ENCODE measurements around the gene LIPC.
A peak's percentile ranks its signal among the peaks of the same experiment; 100 is the strongest.

LIPC gene

DNA sequence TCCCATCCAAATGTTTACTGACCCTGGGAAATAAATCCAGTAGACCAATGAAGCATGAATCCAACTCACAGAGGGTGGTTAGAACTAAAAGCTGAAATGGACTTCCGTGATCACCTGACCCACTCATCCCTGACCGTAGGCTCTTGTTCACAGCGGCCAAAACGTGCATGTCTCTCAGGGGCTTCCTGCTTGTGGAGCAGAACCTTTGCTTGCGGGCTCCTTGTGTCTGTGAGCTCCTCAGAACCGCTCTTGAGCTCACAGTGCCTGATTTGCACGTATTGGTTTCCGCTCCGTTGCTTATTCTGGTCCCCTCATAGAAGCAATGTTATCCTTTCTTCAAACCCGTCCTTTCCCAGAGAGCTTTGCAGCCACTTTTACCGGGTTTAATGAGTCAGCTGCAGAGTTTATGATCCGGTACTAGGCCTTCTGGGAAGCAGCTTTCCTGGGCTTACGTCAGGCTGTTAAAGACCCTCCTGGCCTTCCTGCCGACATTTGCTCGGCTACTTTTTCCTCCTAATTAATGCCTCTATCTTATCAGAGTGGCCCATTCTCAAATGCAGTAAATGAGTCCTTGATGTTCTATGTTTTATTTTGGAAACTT is 35.4 kb downstream of the LIPC start:
- H3K9me3 ChIP-seq (ENCODE audit: insufficient read depth, low read depth, low read length) = no peaks in the 10 kb centered on the region
- no peaks in the 10 kb centered on the region for H3K27me3 ChIP-seq (ENCODE audit: insufficient read depth, low read length)
- peaks cover 14% of the 10 kb centered on the region; the same call in 1 of the 2 replicates for H3K4me1 ChIP-seq (ENCODE audit: insufficient read depth, low read length)
- 89% methylated on average over 15 of the region's 15 CpGs for WGBS
- H3K9ac ChIP-seq (ENCODE audit: low read depth, low read length) = no peak overlapping the region
- H3K27ac ChIP-seq (ENCODE audit: low read depth, low read length) = no peak overlapping the region
- no peak overlapping the region for H3K4me3 ChIP-seq (ENCODE audit: low read length)
- no peaks in the 10 kb centered on the region for H3K36me3 ChIP-seq (ENCODE audit: insufficient read depth, low read length)

DNA sequence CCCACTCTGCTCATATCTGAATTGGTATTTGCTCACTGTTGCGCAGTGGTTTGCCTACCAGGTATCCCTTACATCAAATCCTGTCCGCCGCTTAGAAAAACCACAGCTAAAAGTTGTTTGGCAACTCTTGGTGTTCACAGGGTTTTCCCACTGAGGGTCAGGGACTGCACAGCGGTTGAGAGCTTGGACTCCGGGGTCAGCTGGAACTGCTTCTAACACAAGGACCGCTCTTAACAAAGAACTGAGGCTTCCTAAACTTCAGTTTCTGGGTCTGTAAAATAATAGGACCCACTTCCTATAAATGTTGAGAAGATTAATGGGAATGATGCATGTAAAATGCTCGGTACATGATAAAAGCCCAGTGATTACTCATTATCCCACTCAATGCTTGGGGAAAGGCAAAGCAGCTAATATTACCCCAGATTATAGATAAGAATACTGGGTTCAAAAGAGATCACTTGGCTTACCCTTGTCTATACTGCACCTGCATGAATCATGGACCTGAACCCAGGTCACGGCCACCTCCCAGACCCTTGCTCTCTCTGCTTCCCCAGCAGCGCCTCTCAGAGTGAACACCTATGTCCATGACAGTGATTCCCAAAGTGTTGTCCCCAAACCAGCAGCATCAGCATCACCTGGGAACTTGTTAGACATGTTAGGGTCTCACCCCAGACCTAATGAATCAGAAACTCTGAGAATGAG is 36.1 kb downstream of the LIPC start:
- Histone ChIP-seq H3K9me3 (ENCODE audit: insufficient read depth, low read depth, low read length) (no peaks in the 10 kb centered on the region), H3K9ac (ENCODE audit: low read depth, low read length) (no peak overlapping the region), H3K4me3 (ENCODE audit: low read length) (no peak overlapping the region), H3K27ac (ENCODE audit: low read depth, low read length) (no peak overlapping the region), H3K27me3 (ENCODE audit: insufficient read depth, low read length) (no peaks in the 10 kb centered on the region), H3K36me3 (ENCODE audit: insufficient read depth, low read length) (no peaks in the 10 kb centered on the region), H3K4me1 (ENCODE audit: insufficient read depth, low read length) (peaks cover 17% of the 10 kb centered on the region; the same call in 1 of the 2 replicates)
- WGBS = 92% methylated on average over 8 of the region's 9 CpGs

DNA sequence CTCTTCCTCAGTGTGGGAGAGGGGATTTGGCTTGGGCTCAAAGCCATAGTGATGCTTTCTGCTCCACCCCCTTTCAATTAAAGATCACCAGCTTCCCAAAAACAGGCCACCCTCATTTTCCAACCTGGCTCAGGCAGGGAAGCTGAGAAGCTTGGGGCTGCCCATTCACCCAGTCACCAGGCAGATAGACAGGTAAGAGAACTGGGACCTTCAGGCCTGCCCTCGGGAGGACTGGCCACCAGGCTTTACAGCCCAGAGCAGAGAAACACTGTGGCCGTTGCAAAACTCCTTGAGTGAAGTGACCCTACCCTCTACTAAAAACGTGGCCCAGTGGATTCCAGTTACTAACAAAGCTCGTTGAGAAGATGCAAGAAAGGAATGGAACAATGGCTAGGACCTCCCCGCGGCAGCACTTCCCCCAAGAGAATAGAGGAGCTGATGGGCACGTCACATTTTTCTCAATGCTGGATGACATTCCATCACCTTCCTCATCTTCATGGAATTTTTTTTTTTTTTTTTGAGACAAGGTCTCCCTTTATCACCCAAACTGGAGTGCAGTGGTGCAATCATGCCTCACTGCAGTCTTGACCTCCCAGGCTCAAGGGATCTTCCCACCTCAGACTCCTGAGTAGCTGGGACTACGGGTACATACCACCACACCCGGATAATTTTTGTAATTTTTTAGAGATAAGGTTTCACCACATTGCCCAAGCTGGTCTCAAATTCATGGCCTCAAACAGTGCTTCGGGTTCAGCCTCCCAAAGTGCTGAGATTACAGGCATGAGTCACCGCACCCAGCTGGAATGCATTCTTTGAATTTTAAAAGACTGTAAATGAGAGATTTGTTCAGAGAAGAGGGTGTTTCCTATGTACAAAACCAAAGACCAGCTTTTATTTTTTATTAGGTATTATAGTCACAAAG is 37.9 kb downstream of the LIPC start:
- 46% methylated on average over 11 of the region's 11 CpGs for WGBS
- H3K27me3 ChIP-seq (ENCODE audit: insufficient read depth, low read length) = no peaks in the 10 kb centered on the region
- no peaks in the 10 kb centered on the region for H3K36me3 ChIP-seq (ENCODE audit: insufficient read depth, low read length)
- H3K9me3 ChIP-seq (ENCODE audit: insufficient read depth, low read depth, low read length) = no peaks in the 10 kb centered on the region
- peak overlapping the region; percentile 79 for H3K27ac ChIP-seq (ENCODE audit: low read depth, low read length)
- H3K9ac ChIP-seq (ENCODE audit: low read depth, low read length) = no peak overlapping the region
- H3K4me1 ChIP-seq (ENCODE audit: insufficient read depth, low read length) = peaks cover 23% of the 10 kb centered on the region; the same call in 1 of the 2 replicates
- no peak overlapping the region for H3K4me3 ChIP-seq (ENCODE audit: low read length)

DNA sequence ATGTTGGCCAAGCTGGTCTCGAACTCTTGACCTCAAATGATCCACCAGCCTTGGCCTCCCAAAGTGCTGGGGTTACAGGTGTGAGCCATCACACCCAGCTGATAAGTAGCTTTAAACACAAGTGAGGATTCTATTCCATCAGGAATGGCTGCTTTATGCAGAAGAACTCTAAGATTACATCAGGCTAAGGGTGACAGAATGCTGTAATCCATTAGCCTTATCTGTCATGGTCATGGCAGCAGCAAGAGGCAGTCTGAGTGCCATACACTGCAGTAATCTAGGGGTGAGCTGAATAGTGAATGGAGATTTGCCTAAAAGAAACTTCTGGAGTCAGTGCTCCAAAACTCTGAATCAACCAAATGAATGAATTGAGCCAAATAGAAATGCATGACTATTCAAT is 39.6 kb downstream of the LIPC start:
- Histone ChIP-seq H3K27ac (ENCODE audit: low read depth, low read length) (no peak overlapping the region), H3K4me3 (ENCODE audit: low read length) (no peak overlapping the region), H3K27me3 (ENCODE audit: insufficient read depth, low read length) (no peaks in the 10 kb centered on the region), H3K36me3 (ENCODE audit: insufficient read depth, low read length) (no peaks in the 10 kb centered on the region), H3K9ac (ENCODE audit: low read depth, low read length) (no peak overlapping the region), H3K9me3 (ENCODE audit: insufficient read depth, low read depth, low read length) (no peaks in the 10 kb centered on the region), H3K4me1 (ENCODE audit: insufficient read depth, low read length) (peaks cover 25% of the 10 kb centered on the region; the same call in 1 of the 2 replicates)
- 91% methylated on average over 1 of the region's 1 CpG for WGBS

DNA sequence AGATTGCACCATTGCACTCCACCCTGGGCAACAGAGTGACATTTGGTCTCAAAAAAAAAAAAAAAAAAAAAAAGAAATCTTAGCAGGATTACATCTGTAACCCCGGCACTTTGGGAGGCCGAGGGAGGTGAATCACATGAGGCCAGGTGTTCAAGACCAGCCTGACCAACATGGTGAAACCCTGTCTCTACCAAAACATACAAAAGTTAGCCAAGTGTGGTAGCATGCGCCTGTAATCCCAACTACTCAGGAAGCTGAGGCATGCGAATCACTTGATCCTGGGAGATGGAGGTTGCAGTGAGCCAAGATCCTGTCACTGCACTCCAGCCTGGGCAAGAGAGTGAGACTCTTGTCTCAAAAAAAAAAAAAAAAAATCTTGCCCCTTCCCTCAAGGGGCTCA is 40.4 kb downstream of the LIPC start:
- H3K27ac ChIP-seq (ENCODE audit: low read depth, low read length) = no peak overlapping the region
- no peaks in the 10 kb centered on the region for H3K36me3 ChIP-seq (ENCODE audit: insufficient read depth, low read length)
- H3K4me3 ChIP-seq (ENCODE audit: low read length) = no peak overlapping the region
- peaks cover 27% of the 10 kb centered on the region; the same call in 1 of the 2 replicates for H3K4me1 ChIP-seq (ENCODE audit: insufficient read depth, low read length)
- WGBS = 85% methylated on average over 4 of the region's 4 CpGs
- no peak overlapping the region for H3K9ac ChIP-seq (ENCODE audit: low read depth, low read length)
- no peaks in the 10 kb centered on the region for H3K9me3 ChIP-seq (ENCODE audit: insufficient read depth, low read depth, low read length)
- no peaks in the 10 kb centered on the region for H3K27me3 ChIP-seq (ENCODE audit: insufficient read depth, low read length)

DNA sequence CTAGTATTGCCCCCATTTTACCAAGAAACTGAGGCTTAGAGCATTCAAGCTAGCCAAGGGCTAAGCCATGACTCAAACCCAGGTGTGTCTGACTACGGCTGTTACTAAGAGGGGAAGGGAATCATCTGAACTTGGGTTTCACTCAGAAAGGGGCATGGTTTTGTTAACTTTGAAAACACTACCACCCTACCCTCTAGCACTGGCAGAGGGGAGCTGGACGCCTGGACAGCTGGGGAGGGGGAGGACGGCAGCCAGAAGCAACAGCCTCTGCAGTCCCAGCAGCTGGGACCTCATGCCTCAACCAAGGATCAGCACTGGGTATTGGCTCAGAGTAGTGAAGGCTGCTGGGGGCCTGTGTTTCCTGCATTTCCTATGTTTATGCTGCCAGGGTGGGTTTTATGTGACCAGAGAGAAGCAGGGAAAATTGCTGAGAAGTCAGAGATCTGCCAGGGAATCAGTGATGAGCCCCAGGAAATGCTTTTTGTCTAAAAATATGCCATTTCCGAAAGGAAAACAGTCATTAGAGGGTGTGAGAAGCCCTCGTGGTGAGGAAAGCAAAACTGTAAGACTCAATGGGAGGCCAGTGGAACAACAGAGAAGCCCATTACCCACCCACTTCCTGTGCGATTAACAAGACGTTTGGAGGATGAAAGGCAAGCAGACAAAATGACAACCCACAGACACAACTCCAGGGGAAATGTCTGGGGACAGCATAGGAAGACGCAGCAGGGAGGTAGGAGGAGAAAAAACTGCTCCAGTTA is 41.2 kb downstream of the LIPC start:
- Histone ChIP-seq H3K27me3 (ENCODE audit: insufficient read depth, low read length) (no peaks in the 10 kb centered on the region), H3K27ac (ENCODE audit: low read depth, low read length) (0 out of 2 replicates have a peak overlapping the region, but pooled peaks have one; percentile 5), H3K9me3 (ENCODE audit: insufficient read depth, low read depth, low read length) (no peaks in the 10 kb centered on the region), H3K36me3 (ENCODE audit: insufficient read depth, low read length) (no peaks in the 10 kb centered on the region), H3K4me1 (ENCODE audit: insufficient read depth, low read length) (peaks cover 28% of the 10 kb centered on the region; the same call in 1 of the 2 replicates), H3K4me3 (ENCODE audit: low read length) (no peak overlapping the region), H3K9ac (ENCODE audit: low read depth, low read length) (no peak overlapping the region)
- WGBS = 67% methylated on average over 6 of the region's 8 CpGs

DNA sequence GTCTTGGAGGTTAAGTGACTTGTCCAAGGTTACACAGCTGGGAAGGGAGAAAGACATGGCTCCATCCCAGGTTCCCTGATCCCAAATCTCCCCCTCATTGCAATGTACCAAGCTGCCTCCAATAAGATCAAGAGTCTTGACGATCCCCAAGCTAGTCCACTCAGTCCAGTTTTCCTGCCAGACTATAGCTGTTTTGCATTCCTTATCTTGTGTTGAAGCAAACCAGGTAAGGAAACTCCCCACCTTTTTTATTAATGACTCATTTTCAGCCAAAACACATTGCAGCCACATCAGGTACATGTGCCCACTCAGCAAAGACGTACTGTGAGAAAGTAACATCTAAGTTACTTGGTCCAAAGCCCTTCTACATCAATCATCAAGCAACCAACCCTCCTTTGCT is 41.9 kb downstream of the LIPC start:
- Histone ChIP-seq H3K27me3 (ENCODE audit: insufficient read depth, low read length) (no peaks in the 10 kb centered on the region), H3K9me3 (ENCODE audit: insufficient read depth, low read depth, low read length) (no peaks in the 10 kb centered on the region), H3K27ac (ENCODE audit: low read depth, low read length) (no peak overlapping the region), H3K36me3 (ENCODE audit: insufficient read depth, low read length) (no peaks in the 10 kb centered on the region), H3K4me1 (ENCODE audit: insufficient read depth, low read length) (peaks cover 28% of the 10 kb centered on the region; the same call in 1 of the 2 replicates), H3K9ac (ENCODE audit: low read depth, low read length) (no peak overlapping the region), H3K4me3 (ENCODE audit: low read length) (no peak overlapping the region)
- WGBS = 91% methylated on average over 2 of the region's 2 CpGs

DNA sequence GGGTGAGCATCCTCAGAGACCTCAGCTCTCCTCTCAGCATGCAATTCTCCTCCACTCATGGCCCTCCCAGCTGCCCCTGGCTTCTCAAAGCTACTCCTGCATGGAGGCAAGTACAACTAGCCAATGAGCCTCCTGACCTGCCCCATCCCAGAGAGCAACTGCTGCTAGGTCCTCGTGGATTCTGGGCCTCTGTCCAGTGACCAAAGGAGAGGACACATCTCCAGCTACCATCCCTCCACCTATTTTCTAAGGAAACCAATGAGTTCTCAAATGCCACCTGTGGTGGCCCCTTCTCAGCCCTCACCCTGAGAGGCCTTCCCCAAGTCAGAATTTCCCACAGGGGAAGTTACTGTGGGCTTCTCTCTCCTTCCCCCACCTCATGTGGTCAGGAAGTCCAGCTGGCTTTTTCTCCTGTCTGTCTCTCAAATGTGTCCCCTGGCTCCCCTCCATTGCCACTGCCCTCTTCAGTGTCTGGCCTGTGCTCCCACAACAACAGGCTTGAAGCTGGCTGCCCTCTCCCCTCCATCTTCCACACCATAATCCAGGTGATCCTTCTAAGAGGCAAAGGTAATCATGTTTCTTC is 43.0 kb downstream of the LIPC start:
- Histone ChIP-seq H3K9ac (ENCODE audit: low read depth, low read length) (no peak overlapping the region), H3K36me3 (ENCODE audit: insufficient read depth, low read length) (no peaks in the 10 kb centered on the region), H3K4me1 (ENCODE audit: insufficient read depth, low read length) (peaks cover 23% of the 10 kb centered on the region; the same call in 1 of the 2 replicates), H3K4me3 (ENCODE audit: low read length) (no peak overlapping the region), H3K27ac (ENCODE audit: low read depth, low read length) (no peak overlapping the region), H3K27me3 (ENCODE audit: insufficient read depth, low read length) (no peaks in the 10 kb centered on the region), H3K9me3 (ENCODE audit: insufficient read depth, low read depth, low read length) (no peaks in the 10 kb centered on the region)
- WGBS = 90% methylated on average over 1 of the region's 1 CpG

DNA sequence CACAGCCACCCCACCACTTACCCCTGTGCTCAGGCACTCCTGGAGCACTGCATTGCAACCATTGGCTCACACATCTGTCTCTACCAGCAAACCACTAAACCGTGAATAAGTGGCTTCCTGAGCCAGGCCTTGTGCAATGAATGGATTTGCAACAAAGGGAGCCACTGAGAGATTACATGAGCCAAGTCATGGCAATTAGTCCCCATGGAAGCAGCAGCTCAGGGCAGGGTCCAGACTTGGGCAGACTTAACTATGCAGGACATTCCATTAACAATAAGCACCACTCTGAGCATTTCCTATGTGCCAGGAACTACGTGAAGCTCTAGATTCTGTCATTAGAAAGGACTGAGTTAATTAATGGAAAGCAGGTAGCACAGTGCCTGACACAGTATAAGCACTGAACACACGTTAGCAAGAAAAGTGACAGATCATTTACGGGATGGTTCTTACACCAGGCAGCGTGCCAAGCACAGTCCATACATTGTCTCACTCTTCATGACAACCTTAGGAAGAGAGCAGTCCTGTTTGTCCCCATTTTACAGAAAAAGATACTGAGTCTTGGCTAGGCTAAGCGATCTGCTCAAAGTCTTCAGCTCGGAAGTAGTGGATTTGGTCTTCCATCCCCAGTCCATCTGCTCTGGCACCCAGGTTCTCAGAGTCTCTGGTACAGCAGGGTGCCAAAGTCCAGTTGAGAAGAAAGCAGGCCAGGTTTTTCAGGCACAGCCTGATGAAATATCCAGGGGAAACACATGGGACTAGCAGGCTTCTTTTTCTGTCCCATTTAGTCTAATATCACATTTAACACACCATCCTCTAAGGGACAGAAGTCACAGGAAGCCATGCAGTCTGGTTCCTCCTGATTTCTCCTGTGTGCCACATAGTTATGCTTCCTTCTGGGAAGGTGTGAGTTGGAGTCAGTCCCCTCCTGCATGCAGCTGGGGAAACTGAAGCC is 44.1 kb downstream of the LIPC start:
- Histone ChIP-seq H3K36me3 (ENCODE audit: insufficient read depth, low read length) (no peaks in the 10 kb centered on the region), H3K27ac (ENCODE audit: low read depth, low read length) (no peak overlapping the region), H3K9me3 (ENCODE audit: insufficient read depth, low read depth, low read length) (no peaks in the 10 kb centered on the region), H3K4me3 (ENCODE audit: low read length) (no peak overlapping the region), H3K27me3 (ENCODE audit: insufficient read depth, low read length) (no peaks in the 10 kb centered on the region), H3K4me1 (ENCODE audit: insufficient read depth, low read length) (peaks cover 14% of the 10 kb centered on the region; the same call in 1 of the 2 replicates), H3K9ac (ENCODE audit: low read depth, low read length) (no peak overlapping the region)
- whole genome bisulfite sequencing = 92% methylated on average over 7 of the region's 7 CpGs

All from HUES64 (cell line).